ENCODE data around the gene TEX38.
"Not testable (repeated sequence)": the region's sequence is repeated elsewhere in the genome, so short reads cannot be mapped to it uniquely, and the experiment has no call there.

TEX38 gene

DNA sequence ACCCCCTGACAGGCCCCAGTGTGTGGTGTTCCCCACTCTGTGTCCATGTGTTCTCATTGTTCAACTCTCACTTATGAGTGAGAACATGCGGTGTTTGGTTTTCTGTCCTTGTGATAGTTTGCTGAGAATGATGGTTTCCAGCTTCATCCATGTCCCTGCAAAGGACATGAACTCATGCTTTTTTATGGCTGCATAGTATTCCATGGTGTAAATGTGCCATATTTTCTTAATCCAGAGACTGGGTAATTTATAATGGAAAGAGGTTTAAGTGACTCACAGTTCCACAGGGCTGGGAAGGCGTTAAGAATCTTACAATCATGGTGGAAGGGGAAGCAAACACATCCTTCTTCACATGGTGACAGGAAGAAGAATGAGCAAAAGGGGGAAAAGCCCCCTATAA is 17.0 kb upstream of the TEX38 start:
- H3K4me1 ChIP-seq (ENCODE audit: control insufficient read depth, insufficient read depth, low read length); H3K4me3 ChIP-seq (ENCODE audit: low read length); H3K27me3 ChIP-seq (ENCODE audit: control insufficient read depth, insufficient read depth, low read length); H3K27ac ChIP-seq (ENCODE audit: low read length); DNase-seq (ENCODE audit: low read depth, low spot score); H3K36me3 ChIP-seq (ENCODE audit: control insufficient read depth, insufficient read depth, low read length); H3K9me3 ChIP-seq (ENCODE audit: control insufficient read depth, insufficient read depth, low read length): not testable (repeated sequence)
- WGBS (ENCODE audit: insufficient coverage, insufficient read length): no CpG with 5 or more reads among the region's 2 CpGs

DNA sequence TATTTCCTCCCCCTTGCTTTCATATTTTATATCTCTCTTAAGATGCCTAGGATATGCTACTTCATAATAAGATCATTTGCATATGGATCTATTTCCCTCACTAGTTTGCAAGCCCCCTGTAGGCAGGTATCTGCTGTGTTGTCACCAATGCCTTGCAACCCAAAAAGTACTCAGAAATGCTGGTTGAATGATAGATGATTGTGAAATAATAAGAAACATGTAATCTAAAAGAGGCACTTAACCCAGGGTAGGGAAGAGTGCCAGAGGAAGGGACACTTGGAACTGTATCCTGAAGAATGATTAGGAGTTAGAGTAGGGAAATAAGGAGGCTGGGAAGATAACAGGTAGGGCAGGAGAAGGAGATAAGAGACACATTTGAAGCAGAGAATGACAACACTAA is 15.8 kb upstream of the TEX38 start:
- Histone ChIP-seq H3K4me3 (ENCODE audit: low read length) (no peak overlapping the region), H3K36me3 (ENCODE audit: control insufficient read depth, insufficient read depth, low read length) (no peaks in the 10 kb centered on the region; the same call in 1 of the 2 replicates), H3K27ac (ENCODE audit: low read length) (no peak overlapping the region), H3K27me3 (ENCODE audit: control insufficient read depth, insufficient read depth, low read length) (no peaks in the 10 kb centered on the region), H3K9me3 (ENCODE audit: control insufficient read depth, insufficient read depth, low read length) (no peaks in the 10 kb centered on the region), H3K4me1 (ENCODE audit: control insufficient read depth, insufficient read depth, low read length) (no peaks in the 10 kb centered on the region)
- DNase-seq (ENCODE audit: low read depth, low spot score): no peak

GRCh38 chr1:46656643-46657042 is 15.0 kb upstream of the TEX38 start:
- Histone ChIP-seq H3K9me3 (ENCODE audit: control insufficient read depth, insufficient read depth, low read length) (no peaks in the 10 kb centered on the region), H3K4me3 (ENCODE audit: low read length) (no peak overlapping the region), H3K27ac (ENCODE audit: low read length) (no peak overlapping the region), H3K27me3 (ENCODE audit: control insufficient read depth, insufficient read depth, low read length) (no peaks in the 10 kb centered on the region), H3K4me1 (ENCODE audit: control insufficient read depth, insufficient read depth, low read length) (no peaks in the 10 kb centered on the region), H3K36me3 (ENCODE audit: control insufficient read depth, insufficient read depth, low read length) (no peaks in the 10 kb centered on the region; the same call in 1 of the 2 replicates)
- no CpG with 5 or more reads among the region's 2 CpGs for WGBS (ENCODE audit: insufficient coverage, insufficient read length)
- no peak for DNase-seq (ENCODE audit: low read depth, low spot score)

DNA sequence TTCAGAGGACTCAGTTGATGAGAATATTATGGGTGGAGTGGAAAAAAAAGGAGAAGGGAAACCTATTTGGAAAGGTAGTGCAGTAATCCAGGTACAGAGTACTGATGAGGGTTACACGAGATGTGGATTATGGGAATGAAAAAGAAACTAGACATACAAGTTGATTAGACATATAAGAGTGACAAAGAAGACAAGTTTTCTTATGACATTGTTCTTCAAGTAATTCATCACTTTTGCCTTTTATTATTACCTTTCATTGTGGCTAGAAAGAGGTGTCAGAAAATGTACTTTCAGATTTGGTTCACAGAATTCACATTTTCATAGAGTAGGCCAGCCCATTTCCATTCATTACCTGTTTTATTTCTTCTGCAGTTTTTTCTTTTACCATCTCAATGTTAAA is 13.9 kb upstream of the TEX38 start:
- H3K4me1 ChIP-seq (ENCODE audit: control insufficient read depth, insufficient read depth, low read length): no peaks in the 10 kb centered on the region
- no peak overlapping the region for H3K4me3 ChIP-seq (ENCODE audit: low read length)
- no peaks in the 10 kb centered on the region for H3K27me3 ChIP-seq (ENCODE audit: control insufficient read depth, insufficient read depth, low read length)
- no CpG with 5 or more reads among the region's 1 CpG for WGBS (ENCODE audit: insufficient coverage, insufficient read length)
- H3K9me3 ChIP-seq (ENCODE audit: control insufficient read depth, insufficient read depth, low read length): no peaks in the 10 kb centered on the region
- H3K27ac ChIP-seq (ENCODE audit: low read length): no peak overlapping the region
- no peaks in the 10 kb centered on the region; the same call in 1 of the 2 replicates for H3K36me3 ChIP-seq (ENCODE audit: control insufficient read depth, insufficient read depth, low read length)
- DNase-seq (ENCODE audit: low read depth, low spot score): no peak

DNA sequence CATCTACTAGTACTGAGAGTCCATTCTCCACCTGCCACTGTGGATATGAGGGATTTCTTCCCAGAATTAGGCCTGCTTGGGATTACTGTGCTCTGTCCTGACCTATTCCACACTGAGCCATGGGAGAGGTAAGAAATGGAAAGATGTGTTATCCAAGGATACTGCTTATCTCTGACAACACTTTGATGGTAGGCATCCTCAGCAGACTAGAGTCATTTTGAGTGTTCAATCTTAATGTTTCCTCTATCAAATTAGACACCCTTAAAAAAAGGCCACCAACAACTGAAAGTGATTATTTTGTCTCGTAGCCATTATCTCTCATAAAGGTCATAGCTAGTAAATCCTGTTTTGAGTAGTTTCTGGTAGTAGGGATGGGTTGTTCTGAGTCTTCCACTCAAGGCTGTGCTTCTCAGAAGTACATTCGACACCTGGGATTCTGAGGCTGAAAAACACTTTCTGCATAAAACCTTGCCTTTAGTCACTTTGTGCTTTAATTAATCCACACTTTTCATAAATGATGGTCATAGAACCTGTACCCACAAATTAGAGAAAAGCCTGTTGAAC is 12.3 kb upstream of the TEX38 start:
- no peaks in the 10 kb centered on the region for H3K9me3 ChIP-seq (ENCODE audit: control insufficient read depth, insufficient read depth, low read length)
- no peaks in the 10 kb centered on the region; the same call in 1 of the 2 replicates for H3K36me3 ChIP-seq (ENCODE audit: control insufficient read depth, insufficient read depth, low read length)
- no peaks in the 10 kb centered on the region for H3K27me3 ChIP-seq (ENCODE audit: control insufficient read depth, insufficient read depth, low read length)
- DNase-seq (ENCODE audit: low read depth, low spot score): no peak
- no peaks in the 10 kb centered on the region for H3K4me1 ChIP-seq (ENCODE audit: control insufficient read depth, insufficient read depth, low read length)
- no peak overlapping the region for H3K4me3 ChIP-seq (ENCODE audit: low read length)
- no peak overlapping the region for H3K27ac ChIP-seq (ENCODE audit: low read length)
- no CpG with 5 or more reads among the region's 2 CpGs for WGBS (ENCODE audit: insufficient coverage, insufficient read length)

DNA sequence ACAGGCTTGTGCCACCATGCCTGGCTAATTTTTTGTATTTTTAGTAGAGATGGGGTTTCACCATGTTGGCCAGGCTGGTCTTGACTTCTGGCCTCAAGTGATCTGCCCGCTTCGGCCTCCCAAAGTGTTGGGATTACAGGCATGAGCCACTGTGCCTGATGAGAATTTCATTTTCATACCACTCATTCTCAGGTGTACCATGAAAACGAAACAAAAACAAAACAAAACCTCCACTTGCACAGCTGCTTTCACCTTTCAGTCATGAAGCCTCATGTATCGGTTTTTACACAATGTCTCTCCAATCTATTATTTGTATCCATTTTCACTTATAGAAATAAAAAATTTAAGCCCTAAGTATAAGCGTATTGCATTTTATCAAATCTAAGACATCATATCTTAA is 11.5 kb upstream of the TEX38 start:
- H3K27me3 ChIP-seq (ENCODE audit: control insufficient read depth, insufficient read depth, low read length); H3K4me3 ChIP-seq (ENCODE audit: low read length); H3K36me3 ChIP-seq (ENCODE audit: control insufficient read depth, insufficient read depth, low read length); H3K9me3 ChIP-seq (ENCODE audit: control insufficient read depth, insufficient read depth, low read length); DNase-seq (ENCODE audit: low read depth, low spot score); H3K27ac ChIP-seq (ENCODE audit: low read length); H3K4me1 ChIP-seq (ENCODE audit: control insufficient read depth, insufficient read depth, low read length): not testable (repeated sequence)
- WGBS (ENCODE audit: insufficient coverage, insufficient read length): 100% methylated on average over 1 of the region's 5 CpGs

GRCh38 chr1:46662919-46663318 is 8.7 kb upstream of the TEX38 start:
- not testable (repeated sequence) for H3K36me3 ChIP-seq (ENCODE audit: control insufficient read depth, insufficient read depth, low read length); DNase-seq (ENCODE audit: low read depth, low spot score); H3K4me3 ChIP-seq (ENCODE audit: low read length); H3K27ac ChIP-seq (ENCODE audit: low read length); H3K4me1 ChIP-seq (ENCODE audit: control insufficient read depth, insufficient read depth, low read length); H3K27me3 ChIP-seq (ENCODE audit: control insufficient read depth, insufficient read depth, low read length); H3K9me3 ChIP-seq (ENCODE audit: control insufficient read depth, insufficient read depth, low read length)
- no CpG with 5 or more reads among the region's 5 CpGs for WGBS (ENCODE audit: insufficient coverage, insufficient read length)

GRCh38 chr1:46665983-46666382 is 5.7 kb upstream of the TEX38 start:
- H3K27me3 ChIP-seq (ENCODE audit: control insufficient read depth, insufficient read depth, low read length): no peaks in the 10 kb centered on the region
- no peak overlapping the region for H3K27ac ChIP-seq (ENCODE audit: low read length)
- H3K9me3 ChIP-seq (ENCODE audit: control insufficient read depth, insufficient read depth, low read length): no peaks in the 10 kb centered on the region
- H3K4me3 ChIP-seq (ENCODE audit: low read length): no peak overlapping the region
- WGBS (ENCODE audit: insufficient coverage, insufficient read length): no CpG with 5 or more reads among the region's 2 CpGs
- H3K36me3 ChIP-seq (ENCODE audit: control insufficient read depth, insufficient read depth, low read length): no peaks in the 10 kb centered on the region; the same call in 1 of the 2 replicates
- DNase-seq (ENCODE audit: low read depth, low spot score): no peak
- H3K4me1 ChIP-seq (ENCODE audit: control insufficient read depth, insufficient read depth, low read length): peaks cover 2% of the 10 kb centered on the region; the same call in 1 of the 2 replicates

- Histone ChIP-seq H3K27ac (ENCODE audit: low read length) (no peak within 1 kb of the TSS), H3K9me3 (ENCODE audit: control insufficient read depth, insufficient read depth, low read length) (no peaks in the 10 kb centered on the region), H3K4me1 (ENCODE audit: control insufficient read depth, insufficient read depth, low read length) (peaks cover 2% of the 10 kb centered on the region; the same call in 1 of the 2 replicates), H3K27me3 (ENCODE audit: control insufficient read depth, insufficient read depth, low read length) (no peaks in the 10 kb centered on the region), H3K36me3 (ENCODE audit: control insufficient read depth, insufficient read depth, low read length) (no peaks in the 10 kb centered on the region; the same call in 1 of the 2 replicates), H3K4me3 (ENCODE audit: low read length) (peak within 1 kb of the TSS; percentile 88; the same call in 1 of the 2 replicates)
- no CpG with 5 or more reads among the region's 96 CpGs for WGBS (ENCODE audit: insufficient coverage, insufficient read length)
- peak; percentile 58 for DNase-seq (ENCODE audit: low read depth, low spot score)
Observed at GRCh38 chr1:46667782-46668760, 3.6 kb upstream of the TEX38 start, which contains the start of gene ATPAF1. TSS of gene ATPAF1 (minus strand) at chr1:46668364. CDS start at chr1:46668322, 42 bp downstream.

DNA sequence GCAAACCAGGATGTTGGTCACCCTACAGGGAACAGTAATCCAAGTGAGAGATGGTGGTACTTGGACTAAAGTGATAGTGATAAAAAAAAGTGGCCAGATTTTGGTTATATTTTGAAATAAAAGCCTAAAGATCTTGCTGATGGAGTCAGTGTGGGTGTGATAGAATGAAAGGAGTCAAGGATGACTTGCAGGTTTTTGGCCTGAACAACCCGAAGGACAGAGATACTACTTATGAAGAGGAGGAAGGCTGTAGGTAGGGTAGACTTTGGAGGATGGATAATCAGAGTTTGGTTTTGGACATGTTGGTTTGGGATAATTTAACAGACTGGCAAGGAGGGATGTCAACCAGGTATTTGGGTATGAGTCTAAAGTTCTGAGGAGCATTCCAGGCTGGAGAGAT is 1.5 kb upstream of the TEX38 start:
- no peaks in the 10 kb centered on the region for H3K27me3 ChIP-seq (ENCODE audit: control insufficient read depth, insufficient read depth, low read length)
- no peaks in the 10 kb centered on the region for H3K9me3 ChIP-seq (ENCODE audit: control insufficient read depth, insufficient read depth, low read length)
- H3K27ac ChIP-seq (ENCODE audit: low read length): no peak overlapping the region
- no CpG with 5 or more reads among the region's 1 CpG for WGBS (ENCODE audit: insufficient coverage, insufficient read length)
- H3K4me1 ChIP-seq (ENCODE audit: control insufficient read depth, insufficient read depth, low read length): peaks cover 2% of the 10 kb centered on the region; the same call in 1 of the 2 replicates
- no peak for DNase-seq (ENCODE audit: low read depth, low spot score)
- H3K36me3 ChIP-seq (ENCODE audit: control insufficient read depth, insufficient read depth, low read length): 0 out of 2 replicates have a peak, but pooled peaks cover 3% of the 10 kb centered on the region
- no peak overlapping the region for H3K4me3 ChIP-seq (ENCODE audit: low read length)
